Endothelial cell of umbilical vein (primary cell): ENCODE measurements around the gene DUSP16. TPM values are rescaled to one million over a fixed set of nuclear protein-coding genes. Genes with fewer than 3 reads are reported as not detected.

Experiments
- BruUV-seq: library from RNA; stranded (reverse); fragments of 400-500 nt; replicated peaks from 2 replicates; lab custom pipeline; 2021; lab: Mats Ljungman, UMichigan
- CTCF ChIA-PET: fragments of 300-600, 350-600 bp; sonication (Branson Sonifier 250); formaldehyde crosslinking; loops from one replicate; lab custom pipeline; 2021; ENCODE audit warnings: antibody characterized with exemption, inconsistent platforms; lab: Charles Lee
- POLR2A ChIA-PET: fragments of 300-600, 350-600 bp; sonication (Branson Sonifier 250); formaldehyde crosslinking; loops from one replicate; lab custom pipeline; 2021; ENCODE audit warnings: antibody characterized with exemption, inconsistent platforms; lab: Charles Lee
- DNase-seq: peaks from one replicate; pipeline ENCODE4 v3.0.0-alpha.2; 2011; ENCODE audit warnings: low read depth, low spot score
- FAIRE-seq: peaks from 2 replicates; lab custom pipeline; 2011; peaks lifted over from hg19 to GRCh38; lab: Jason Lieb, UNC
- H2AFZ ChIP-seq: 2 replicates; pipeline ENCODE4 v1.6.0; 2012; ENCODE audit warnings: low read depth, low read length, control low read depth, inconsistent platforms
- H3K27ac ChIP-seq: 2 replicates; pipeline ENCODE4 v1.5.1; 2011; ENCODE audit warnings: low read depth, mild to moderate bottlenecking, control low read depth, low read length, moderate library complexity; ENCODE audit not compliant: insufficient read depth
- H3K27me3 ChIP-seq, 2 experiments: 2 replicates each; pipeline versions ENCODE4 v1.6.0 to v1.6.1; 2011; ENCODE audit warnings: low read length in 2 of 2, mixed read lengths in 1 of 2; ENCODE audit not compliant: control insufficient read depth in 2 of 2, insufficient read depth in 2 of 2
- H3K36me3 ChIP-seq, 2 experiments: 2 replicates in 1 of 2; 3 replicates in 1 of 2; pipeline ENCODE4 v1.5.1; 2011; ENCODE audit warnings: low read length in 2 of 2, mild to moderate bottlenecking in 1 of 2, moderate library complexity in 1 of 2; ENCODE audit not compliant: control insufficient read depth in 2 of 2, insufficient read depth in 2 of 2; ENCODE audit errors: extremely low read depth in 1 of 2
- H3K4me1 ChIP-seq: 3 replicates; pipeline ENCODE4 v1.5.1; 2011; ENCODE audit warnings: mild to moderate bottlenecking, low read length; ENCODE audit not compliant: control insufficient read depth, insufficient read depth; ENCODE audit errors: extremely low read depth
- H3K4me2 ChIP-seq: 2 replicates; pipeline ENCODE4 v1.6.1; 2011; ENCODE audit warnings: low read length, control low read depth, mixed read lengths; ENCODE audit not compliant: insufficient read depth
- H3K4me3 ChIP-seq, 3 experiments: fragments of 200-600 bp in 1 of 3; sonication (generic), shearing (Covaris generic) in 1 of 3; replicated peaks in 1 of 3; 2 replicates each; pipeline ENCODE4 v1.5.1; 2011 to 2016; ENCODE audit warnings: control low read depth in 3 of 3, low read length in 3 of 3, mild to moderate bottlenecking in 2 of 3, inconsistent platforms in 1 of 3, low read depth in 1 of 3, moderate library complexity in 1 of 3; ENCODE audit not compliant: insufficient read depth in 1 of 3
- H3K79me2 ChIP-seq: 2 replicates; pipeline ENCODE4 v1.6.0; 2012; ENCODE audit warnings: low read length, inconsistent platforms; ENCODE audit not compliant: control insufficient read depth, insufficient read depth
- H3K9ac ChIP-seq: replicated peaks from 2 replicates; pipeline ENCODE3; 2011; ENCODE audit warnings: low read length, control low read depth; ENCODE audit not compliant: insufficient read depth; ENCODE audit errors: extremely low read depth
- H3K9me1 ChIP-seq: replicated peaks from 3 replicates; pipeline ENCODE4 v1.6.0; 2011; ENCODE audit warnings: mild to moderate bottlenecking, low read length; ENCODE audit not compliant: control insufficient read depth, insufficient read depth; ENCODE audit errors: extremely low read depth
- H3K9me3 ChIP-seq: replicated peaks from 2 replicates; pipeline ENCODE4 v1.5.1; 2012; ENCODE audit warnings: low read length, inconsistent platforms; ENCODE audit not compliant: control insufficient read depth, insufficient read depth
- H4K20me1 ChIP-seq: replicated peaks from 2 replicates; pipeline ENCODE3; 2011; ENCODE audit warnings: mild to moderate bottlenecking, low read length; ENCODE audit not compliant: control insufficient read depth, insufficient read depth; ENCODE audit errors: extremely low read depth
- FOS ChIP-seq: IDR thresholded peaks from 2 replicates; pipeline ENCODE4 v1.6.1; 2011; ENCODE audit warnings: mild to moderate bottlenecking, low read length, moderate library complexity, borderline replicate concordance; ENCODE audit not compliant: insufficient read depth
- JUN ChIP-seq: IDR thresholded peaks from 2 replicates; pipeline ENCODE4 v1.6.1; 2011; ENCODE audit warnings: borderline replicate concordance, low read depth; ENCODE audit not compliant: insufficient read length, insufficient read depth
- dilution Hi-C: fragments of 300-500 bp; cut with MboI; formaldehyde crosslinking; loops from one replicate; pipeline ENCODE4 v1.15.0; 2019; ENCODE audit warnings: low sequenced_read_pairs; ENCODE audit not compliant: extremely low pct_ligation_motif_present
- intact Hi-C: fragments of 100-400 bp; cut with micrococcal nuclease; formaldehyde crosslinking; loops from one replicate; pipeline ENCODE4 v1.10.0; 2022
- polyA plus RNA-seq, 4 experiments: library from polyadenylated mRNA; depleted of rRNA in 3 of 4; stranded (reverse) in 3 of 4; unstranded in 1 of 4; fragments of >200 nt; gene quantifications; 2 replicates each; pipeline versions ENCODE4 v1.2.1 to v1.2.3, GENCODE V29; 2011 to 2012; ENCODE audit warnings: missing spikeins in 1 of 4
- total RNA-seq: library from RNA; stranded (reverse); gene quantifications from 2 replicates; pipeline ENCODE4 v1.2.3, GENCODE V29; 2021
- TF ChIP-seq, protein P1 (sequence below): IDR thresholded peaks from 2 replicates; pipeline ENCODE4 v1.6.1; 2011; ENCODE audit not compliant: insufficient read depth, insufficient read length

The DUSP16 gene
- total and polyA plus RNA-seq, 2 donors (not counting 3 experiments of a cell fraction or from before 2014, with no cell fraction given) = 7.4 to 19.5 TPM

DNA sequence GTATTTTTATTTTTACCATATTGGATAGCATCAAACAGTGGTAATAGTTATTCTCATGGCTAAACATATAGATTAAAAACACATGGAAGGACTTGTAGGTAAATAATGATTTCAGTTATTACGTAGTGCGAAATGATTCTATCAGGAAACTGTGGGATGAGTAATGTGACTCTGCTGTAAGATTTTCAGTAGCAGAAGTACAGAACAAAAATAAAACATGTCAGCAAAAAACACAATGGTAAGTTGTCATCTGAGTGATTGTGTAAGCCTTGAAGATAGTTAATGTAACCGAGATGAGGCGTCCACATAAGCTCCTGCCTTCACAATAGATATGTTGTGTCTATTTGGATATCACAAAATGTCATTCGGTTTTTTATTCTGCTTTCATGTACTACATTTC, 106.0 kb downstream of the DUSP16 start:
- Histone ChIP-seq H3K27me3 (no peaks in the 10 kb centered on the region), H4K20me1 (no peaks in the 10 kb centered on the region), H2AFZ (no peak overlapping the region), H3K79me2 (no peaks in the 10 kb centered on the region), H3K4me1 (peaks cover 6% of the 10 kb centered on the region), H3K9me1 (no peaks in the 10 kb centered on the region), H3K4me3 (no peak overlapping the region), H3K4me2 (no peak overlapping the region), H3K9ac (no peak overlapping the region), H3K36me3 (no peaks in the 10 kb centered on the region), H3K9me3 (no peaks in the 10 kb centered on the region), H3K27ac (peak overlapping the region; percentile 20)
- no TSS peak for BruUV-seq
- ChIA-PET POLR2A (interaction anchor here (0.6 kb wide), 1 partner anchor 190 kb away, joined by 6 read pairs; the partner anchor contains the start of gene LRP6), CTCF (interaction anchor here (1.0 to 1.7 kb wide), 5 partner anchors 9 to 280 kb away, joined by 3 to 6 read pairs (median 3); no protein-coding TSS in a partner anchor)
- FAIRE-seq (peak; percentile 75), DNase-seq (peak; percentile 61)
- dilution Hi-C loops (no loop called here), intact Hi-C loops (no loop called here)
- TF ChIP-seq JUN (peak; percentile 8), FOS (peak; percentile 35)
- TF ChIP-seq, protein P1, sequence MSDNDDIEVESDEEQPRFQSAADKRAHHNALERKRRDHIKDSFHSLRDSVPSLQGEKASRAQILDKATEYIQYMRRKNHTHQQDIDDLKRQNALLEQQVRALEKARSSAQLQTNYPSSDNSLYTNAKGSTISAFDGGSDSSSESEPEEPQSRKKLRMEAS = no peak

DNA sequence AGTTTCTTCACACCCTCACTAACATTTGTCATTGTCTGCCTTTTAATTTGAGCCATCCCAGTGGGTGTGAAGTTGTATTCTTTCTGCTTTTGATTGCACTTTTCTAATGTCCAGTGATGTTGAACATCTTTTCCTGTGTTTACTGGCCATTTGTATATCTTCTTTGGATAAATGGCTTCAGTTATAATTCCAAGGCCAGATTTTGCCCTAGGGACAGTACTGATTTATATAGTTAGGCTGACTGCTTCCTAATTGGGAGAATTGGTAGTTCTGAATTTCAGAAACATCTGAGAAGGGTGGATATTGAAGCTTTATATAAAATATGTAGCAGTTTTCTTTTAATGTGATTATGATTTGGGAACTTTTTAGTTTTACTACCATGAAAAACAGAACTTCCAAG, 108.3 kb downstream of the DUSP16 start:
- CTCF ChIA-PET = interaction anchor here (1.1 to 1.4 kb wide), 2 partner anchors 12 to 56 kb away, joined by 3 read pairs; no protein-coding TSS in a partner anchor
- H4K20me1 ChIP-seq = no peaks in the 10 kb centered on the region
- H3K79me2 ChIP-seq = no peaks in the 10 kb centered on the region
- DNase-seq (no peak), FAIRE-seq (no peak)
- no peak for TF ChIP-seq FOS
- intact Hi-C loops = no loop called here
- peaks cover 6% of the 10 kb centered on the region for H3K4me1 ChIP-seq
- no peaks in the 10 kb centered on the region for H3K9me1 ChIP-seq
- dilution Hi-C loops = no loop called here
- H3K4me3 ChIP-seq = no peak overlapping the region
- BruUV-seq = no TSS peak
- H3K36me3 ChIP-seq = no peaks in the 10 kb centered on the region
- POLR2A ChIA-PET = no interaction called here
- no peak overlapping the region for H3K27ac ChIP-seq
- no peak overlapping the region for H2AFZ ChIP-seq
- no peaks in the 10 kb centered on the region for H3K9me3 ChIP-seq
- H3K9ac ChIP-seq = no peak overlapping the region
- no peak overlapping the region for H3K4me2 ChIP-seq
- no peaks in the 10 kb centered on the region for H3K27me3 ChIP-seq
